Hypothalamus (tissue), 51 donors: ENCODE data around the gene EZR.

ENCODE experiments used
- DNase-seq, 51 donors: peaks; one replicate each; lab custom pipeline; 2025; lab: John Stamatoyannopoulos, UW

Gene EZR

DNA sequence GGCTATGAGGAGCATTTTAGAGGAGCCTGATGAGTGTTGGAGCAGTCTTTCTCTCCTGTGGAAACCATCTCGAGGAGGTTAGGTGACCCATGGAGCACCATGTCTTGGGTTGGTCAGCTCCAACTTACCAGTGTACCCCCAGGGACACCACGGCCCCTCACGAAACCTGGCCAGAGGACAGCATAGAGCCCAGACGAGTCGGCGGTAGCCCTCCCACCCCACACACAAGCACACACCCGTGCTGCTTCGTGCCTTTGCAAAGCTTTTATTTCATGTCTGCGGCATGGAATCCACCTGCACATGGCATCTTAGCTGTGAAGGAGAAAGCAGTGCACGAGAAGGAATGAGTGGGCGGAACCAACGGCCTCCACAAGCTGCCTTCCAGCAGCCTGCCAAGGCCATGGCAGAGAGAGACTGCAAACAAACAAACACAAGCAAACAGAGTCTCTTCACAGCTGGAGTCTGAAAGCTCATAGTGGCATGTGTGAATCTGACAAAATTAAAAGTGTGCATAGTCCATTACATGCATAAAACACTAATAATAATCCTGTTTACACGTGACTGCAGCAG is 53.6 kb downstream of the EZR start:
- DNase-seq: no peak

- no peak for DNase-seq
Measured at GRCh38 chr6:158764926-158765325, 54.2 kb downstream of the EZR start.

DNA sequence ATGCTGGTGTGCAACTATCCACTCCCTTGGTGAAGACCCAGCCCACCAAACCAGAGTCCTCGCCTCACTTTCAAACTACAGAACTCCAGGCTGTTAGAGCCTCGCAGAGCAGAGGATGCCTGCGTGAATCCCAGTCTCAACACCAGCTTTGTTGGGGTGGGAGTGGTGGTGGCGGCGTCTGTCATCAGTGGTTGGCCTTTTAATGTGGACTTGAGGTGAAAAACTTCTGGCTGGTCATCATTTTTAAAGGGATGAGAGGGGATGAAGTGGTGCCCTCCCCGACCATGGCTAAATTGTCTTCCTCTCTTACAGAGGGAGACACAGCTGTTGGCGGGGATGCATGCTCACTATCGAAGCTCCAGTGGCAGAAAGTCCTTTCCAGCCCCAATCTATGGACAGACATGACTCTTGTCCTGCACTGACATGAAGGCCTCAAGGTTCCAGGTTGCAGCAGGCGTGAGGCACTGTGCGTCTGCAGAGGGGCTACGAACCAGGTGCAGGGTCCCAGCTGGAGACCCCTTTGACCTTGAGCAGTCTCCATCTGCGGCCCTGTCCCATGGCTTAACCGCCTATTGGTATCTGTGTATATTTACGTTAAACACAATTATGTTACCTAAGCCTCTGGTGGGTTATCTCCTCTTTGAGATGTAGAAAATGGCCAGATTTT is 54.9 kb downstream of the EZR start:
- DNase-seq: no peak

GRCh38 chr6:158763434-158764182 is 55.6 kb downstream of the EZR start:
- no peak for DNase-seq

DNA sequence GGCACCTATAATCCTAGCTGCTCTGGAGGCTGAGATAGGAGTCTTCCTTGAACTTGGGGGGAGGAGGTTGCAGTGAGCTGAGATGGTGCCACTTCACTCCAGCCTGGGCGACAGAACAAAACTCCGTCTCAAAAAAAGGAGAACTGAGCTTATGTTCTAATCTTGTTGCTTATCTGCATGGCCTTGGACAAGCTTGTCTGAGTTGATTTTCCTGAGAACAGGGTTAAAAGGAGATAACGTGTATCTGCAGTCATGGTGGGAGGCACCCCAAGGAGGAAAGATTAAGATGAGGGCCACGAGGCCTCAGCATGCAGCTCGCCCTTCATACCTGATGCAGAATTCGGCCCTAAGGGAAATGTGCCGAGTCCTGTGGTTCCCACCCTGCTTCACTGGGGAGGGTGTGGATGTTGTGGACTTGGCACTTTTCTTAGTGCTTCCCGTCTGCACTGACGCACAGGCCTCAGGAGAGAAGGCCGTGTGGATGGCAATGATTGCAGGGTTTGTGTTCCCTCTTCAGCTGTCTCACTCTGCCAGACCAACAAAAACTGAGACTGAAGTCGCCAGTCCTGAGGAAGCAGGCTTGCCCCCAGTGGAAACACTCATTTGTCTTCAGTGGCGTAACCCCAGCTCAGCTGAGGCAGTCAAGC is 56.3 kb downstream of the EZR start:
- DNase-seq: peak in 8 of 51 donors; percentile 15 to 40 (median 27)

- no peak for DNase-seq
Measured at GRCh38 chr6:158761746-158762145, 57.4 kb downstream of the EZR start.

DNA sequence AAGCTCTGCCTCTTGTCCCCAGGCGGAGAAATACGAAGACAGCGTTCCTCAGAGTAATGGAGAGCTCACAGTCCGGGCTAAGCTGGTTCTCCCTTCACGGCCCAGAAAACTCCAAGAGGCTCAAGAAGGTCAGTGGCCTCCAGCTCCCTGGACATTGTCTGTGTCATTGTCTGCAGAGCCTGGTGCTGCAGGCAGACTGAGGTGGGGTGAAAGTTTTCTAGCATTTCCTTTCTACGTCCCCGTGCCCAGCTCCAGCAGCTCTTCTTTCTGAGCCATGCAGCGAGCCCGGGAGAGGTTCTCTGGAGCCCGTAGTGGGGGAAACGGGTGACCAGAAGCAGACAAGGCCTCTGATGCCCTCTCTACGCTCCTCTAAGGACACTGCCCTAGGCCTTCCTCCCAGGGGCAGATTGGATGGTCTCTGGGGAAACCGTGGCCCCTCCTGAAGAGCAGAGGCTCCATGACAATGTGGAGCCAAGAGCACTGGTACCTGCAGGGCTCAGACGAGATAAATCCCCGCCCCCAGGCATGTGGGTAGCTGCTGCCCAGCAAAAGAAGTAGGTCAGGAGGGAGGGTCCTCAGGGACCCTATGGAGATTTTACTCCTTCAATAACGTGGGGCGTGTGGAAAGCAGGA is 58.4 kb downstream of the EZR start:
- no peak for DNase-seq

GRCh38 chr6:158759966-158760617 is 59.1 kb downstream of the EZR start:
- no peak for DNase-seq

GRCh38 chr6:158758941-158759479 is 60.2 kb downstream of the EZR start:
- no peak for DNase-seq

- no peak for DNase-seq
Measured at GRCh38 chr6:158758451-158758860, 60.7 kb downstream of the EZR start.

- no peak for DNase-seq
Measured at GRCh38 chr6:158757753-158758090, 61.4 kb downstream of the EZR start.

DNA sequence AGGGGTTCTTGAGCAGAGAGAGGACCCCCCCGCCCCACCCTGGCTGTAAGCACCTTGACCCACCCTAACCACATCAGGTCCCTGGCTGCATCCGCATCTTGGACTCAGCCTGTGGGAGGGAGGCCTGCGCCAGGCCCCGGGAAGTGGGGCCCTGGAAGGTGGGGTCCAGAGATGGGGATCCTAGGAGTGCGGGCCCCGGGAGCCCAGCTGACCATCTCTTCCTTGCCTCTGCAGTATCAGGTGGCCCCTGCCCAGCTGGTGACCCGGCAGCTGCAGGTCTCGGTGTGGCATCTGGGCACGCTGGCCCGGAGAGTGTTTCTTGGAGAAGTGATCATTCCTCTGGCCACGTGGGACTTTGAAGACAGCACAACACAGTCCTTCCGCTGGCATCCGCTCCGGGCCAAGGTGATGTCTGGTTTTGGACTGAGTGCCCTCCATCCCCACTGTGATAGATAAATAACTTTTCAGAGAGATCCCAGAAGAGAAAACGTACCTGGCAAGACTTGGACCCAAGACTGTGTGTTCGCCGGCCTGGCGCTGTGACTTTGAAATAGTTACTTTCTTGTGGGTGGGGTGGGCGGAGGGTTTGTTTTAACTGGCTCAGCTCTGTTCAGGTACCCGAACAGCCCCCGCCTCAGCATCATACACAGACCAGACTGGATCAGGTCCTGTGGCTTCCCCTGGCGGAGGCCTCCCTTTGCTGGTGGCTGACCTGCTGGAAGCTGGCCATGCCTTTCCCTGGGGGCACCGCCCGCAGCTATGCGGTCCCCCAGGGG is 62.0 kb downstream of the EZR start:
- no peak for DNase-seq

DNA sequence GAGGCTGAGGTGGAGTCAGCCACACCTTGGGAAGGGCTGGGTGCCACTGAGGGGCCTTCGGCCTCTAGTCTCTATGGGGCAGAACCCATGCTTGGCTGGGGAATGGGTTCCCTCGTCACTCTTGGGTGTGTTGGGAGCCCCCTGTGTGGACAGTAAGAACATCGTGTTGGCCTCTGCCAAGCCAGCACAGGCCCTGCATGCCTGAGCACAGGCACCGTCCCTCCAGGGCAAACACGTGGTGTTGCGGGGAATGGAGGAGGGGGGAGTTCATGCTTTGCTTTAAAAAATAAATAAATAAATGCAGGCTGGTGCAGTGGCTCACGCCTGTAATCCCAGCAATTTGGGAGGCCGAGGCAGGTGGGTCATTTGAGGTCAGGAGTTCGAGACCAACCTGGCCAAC is 63.0 kb downstream of the EZR start:
- no peak for DNase-seq

DNA sequence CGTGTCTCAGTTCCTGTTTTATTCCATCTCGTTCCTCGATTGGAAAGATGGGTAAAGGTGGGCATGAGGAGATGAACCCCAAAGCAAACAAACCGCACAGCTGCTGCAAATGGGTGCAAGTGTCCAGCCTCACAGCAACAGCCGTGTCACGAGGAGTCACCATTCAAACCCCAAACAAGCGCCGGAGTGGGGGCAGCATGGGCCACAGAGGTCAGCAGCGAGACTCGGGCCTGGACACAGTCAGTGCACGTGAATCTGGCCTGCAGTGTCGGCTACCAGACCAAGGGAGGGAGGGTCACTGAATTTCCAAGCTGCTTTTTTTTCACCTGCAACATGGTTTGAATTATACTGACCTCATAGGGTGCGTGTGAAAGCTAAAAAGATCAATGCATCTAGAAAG is 63.5 kb downstream of the EZR start:
- DNase-seq: no peak

DNA sequence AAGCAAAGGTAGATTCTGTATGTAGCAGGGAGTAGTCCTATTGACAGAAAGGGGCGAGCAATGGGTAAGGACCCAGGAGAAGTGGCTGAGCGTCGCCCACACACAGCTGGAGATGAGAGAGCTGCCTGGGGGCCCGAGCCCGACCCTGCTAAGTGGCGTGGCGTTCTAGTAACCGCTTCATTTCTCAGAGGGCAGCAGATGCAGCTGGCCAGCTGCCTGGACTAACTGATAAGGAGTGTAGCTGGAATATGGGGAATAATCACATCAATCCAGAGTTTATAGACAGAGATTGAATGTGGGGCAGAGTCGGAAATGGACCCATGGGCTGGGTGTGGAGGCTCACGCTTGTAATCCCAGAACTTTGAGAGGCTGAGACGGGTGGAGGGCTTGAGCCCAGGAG is 64.4 kb downstream of the EZR start:
- no peak for DNase-seq

GRCh38 chr6:158753811-158754210 is 65.4 kb downstream of the EZR start:
- no peak for DNase-seq

GRCh38 chr6:158752613-158753012 is 66.6 kb downstream of the EZR start:
- peak in 45 of 51 donors; percentile 10 to 95 (median 73) for DNase-seq

DNA sequence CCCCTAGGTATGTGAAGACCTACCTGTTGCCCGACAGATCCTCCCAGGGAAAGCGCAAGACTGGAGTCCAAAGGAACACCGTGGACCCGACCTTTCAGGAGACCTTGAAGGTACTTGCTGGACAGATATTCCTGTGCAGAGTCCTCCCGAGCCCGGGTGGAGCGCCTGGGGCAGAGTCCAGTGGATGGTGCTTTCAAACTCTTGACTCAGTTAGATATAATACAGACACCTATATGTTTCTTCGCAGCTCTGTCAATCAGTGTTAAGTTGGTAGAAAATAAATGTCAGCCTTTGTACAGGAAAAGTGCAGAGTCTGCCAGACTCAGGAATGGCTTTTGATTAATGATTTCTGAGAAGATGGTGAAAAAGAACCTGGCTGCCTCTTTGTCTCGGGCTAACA is 67.2 kb downstream of the EZR start:
- no peak for DNase-seq

DNA sequence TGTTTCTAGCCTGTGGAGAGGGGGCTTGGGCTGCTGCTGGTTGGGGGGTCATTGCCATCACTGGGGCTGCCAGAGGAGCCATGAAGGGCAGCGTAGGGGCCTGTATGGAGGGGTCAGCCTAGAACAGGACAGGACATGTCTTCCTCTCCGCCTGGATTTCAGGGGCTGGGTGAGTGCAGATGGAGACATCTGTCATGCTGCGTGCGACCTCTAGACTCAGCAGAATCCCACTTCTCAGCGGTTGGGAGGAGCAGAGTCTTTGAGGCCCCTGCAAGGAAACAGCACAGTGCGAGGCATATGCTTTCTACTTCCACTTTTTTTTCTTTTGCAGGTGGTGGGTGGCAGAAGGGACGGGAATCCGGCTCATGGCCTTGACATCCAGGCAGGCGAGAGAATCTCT is 67.9 kb downstream of the EZR start:
- no peak for DNase-seq

- DNase-seq: no peak
Measured at GRCh38 chr6:158744986-158745430, 74.2 kb downstream of the EZR start.
